Karpas-422 (cell line): ENCODE results near the gene EHBP1L1. TPM values are rescaled to one million over a fixed set of nuclear protein-coding genes. Genes with fewer than 3 reads are reported as not detected.

Source experiments
- DNase-seq: peaks from one replicate; pipeline ENCODE4 v3.0.0-alpha.2; 2015
- H2AFZ ChIP-seq: fragments of 200-600 bp; sonication (generic); 2 replicates; pipeline ENCODE4 v1.6.1; 2014; ENCODE audit warnings: antibody characterized with exemption, low read length, mixed read lengths
- H3K27ac ChIP-seq: fragments of 200-600 bp; sonication (generic); 2 replicates; pipeline ENCODE4 v1.5.1; 2014; ENCODE audit warnings: mild to moderate bottlenecking, low read length, moderate library complexity
- H3K27me3 ChIP-seq: fragments of 200-600 bp; sonication (generic); 2 replicates; pipeline ENCODE4 v1.6.1; 2014; ENCODE audit warnings: low read length, mixed read lengths
- H3K36me3 ChIP-seq: fragments of 200-600 bp; sonication (generic); 2 replicates; pipeline ENCODE4 v1.6.1; 2014; ENCODE audit warnings: low read length, mixed read lengths; ENCODE audit not compliant: insufficient read depth
- H3K4me1 ChIP-seq: fragments of 200-600 bp; sonication (generic); 2 replicates; pipeline ENCODE4 v1.6.1; 2014; ENCODE audit warnings: mild to moderate bottlenecking, low read length, mixed read lengths
- H3K4me2 ChIP-seq: fragments of 200-600 bp; sonication (generic); 2 replicates; pipeline ENCODE4 v1.6.1; 2014; ENCODE audit warnings: low read length, low read depth, mild to moderate bottlenecking; ENCODE audit not compliant: poor library complexity, severe bottlenecking
- H3K4me3 ChIP-seq: fragments of 200-600 bp; sonication (generic); 2 replicates; pipeline ENCODE4 v1.5.1; 2014; ENCODE audit warnings: mild to moderate bottlenecking, antibody characterized with exemption, low read length, mixed read lengths
- H3K79me2 ChIP-seq: fragments of 200-600 bp; sonication (generic); 2 replicates; pipeline ENCODE4 v1.6.1; 2014; ENCODE audit warnings: mild to moderate bottlenecking, low read length, mixed read lengths
- H3K9ac ChIP-seq: fragments of 200-600 bp; sonication (generic); 2 replicates; pipeline ENCODE4 v1.6.0; 2014; ENCODE audit warnings: low read length
- H3K9me2 ChIP-seq: fragments of 200-600 bp; sonication (generic), shearing (Covaris generic); replicated peaks from 2 replicates; pipeline ENCODE4 v1.6.0; 2014; ENCODE audit warnings: mild to moderate bottlenecking, low read length, moderate library complexity; ENCODE audit not compliant: insufficient read depth
- H3K9me3 ChIP-seq: fragments of 300-700, 200-600 bp; sonication (generic); 2 replicates; pipeline ENCODE4 v1.6.1; 2014; ENCODE audit warnings: low read length, mixed read lengths
- H4K20me1 ChIP-seq: fragments of 200-600 bp; sonication (generic); 2 replicates; pipeline ENCODE4 v1.6.1; 2014; ENCODE audit warnings: mild to moderate bottlenecking, antibody characterized with exemption, low read length, low read depth; ENCODE audit not compliant: insufficient read depth
- total RNA-seq: library from RNA; depleted of rRNA; stranded (reverse); fragments of >200 nt; shearing (Covaris generic); gene quantifications from 2 replicates; pipeline ENCODE4 v1.2.3, GENCODE V29; 2014; ENCODE audit warnings: low replicate concordance

The EHBP1L1 gene
- total RNA-seq, 1 experiment from 2014 or later = 19.9 TPM

GRCh38 chr11:65576867-65577755 lies 1.3 kb downstream of the EHBP1L1 start:
- no peaks in the 10 kb centered on the region for H3K27me3 ChIP-seq
- H3K4me2 ChIP-seq = peak overlapping the region; percentile 84
- H3K9ac ChIP-seq = peak overlapping the region; percentile 83
- no peaks in the 10 kb centered on the region for H3K36me3 ChIP-seq
- peak overlapping the region; percentile 98 for H3K4me3 ChIP-seq
- peaks cover 5% of the 10 kb centered on the region; the same call in 1 of the 2 replicates for H4K20me1 ChIP-seq
- no peak overlapping the region for H2AFZ ChIP-seq
- H3K9me3 ChIP-seq = no peaks in the 10 kb centered on the region
- peaks cover 21% of the 10 kb centered on the region for H3K79me2 ChIP-seq
- peaks cover 46% of the 10 kb centered on the region for H3K4me1 ChIP-seq
- peak; percentile 82 for DNase-seq
- no peaks in the 10 kb centered on the region for H3K9me2 ChIP-seq
- peak overlapping the region; percentile 91 for H3K27ac ChIP-seq

GRCh38 chr11:65577756-65578109 lies 1.9 kb downstream of the EHBP1L1 start:
- Histone ChIP-seq H3K4me1 (peaks cover 44% of the 10 kb centered on the region), H3K9me2 (no peaks in the 10 kb centered on the region), H3K4me3 (peak overlapping the region; percentile 98), H4K20me1 (peaks cover 5% of the 10 kb centered on the region; the same call in 1 of the 2 replicates), H3K79me2 (peaks cover 21% of the 10 kb centered on the region), H3K9ac (peak overlapping the region; percentile 83), H3K36me3 (no peaks in the 10 kb centered on the region), H3K4me2 (peak overlapping the region; percentile 84), H3K9me3 (no peaks in the 10 kb centered on the region), H2AFZ (no peak overlapping the region), H3K27ac (peak overlapping the region; percentile 91), H3K27me3 (no peaks in the 10 kb centered on the region)
- DNase-seq = no peak

DNA sequence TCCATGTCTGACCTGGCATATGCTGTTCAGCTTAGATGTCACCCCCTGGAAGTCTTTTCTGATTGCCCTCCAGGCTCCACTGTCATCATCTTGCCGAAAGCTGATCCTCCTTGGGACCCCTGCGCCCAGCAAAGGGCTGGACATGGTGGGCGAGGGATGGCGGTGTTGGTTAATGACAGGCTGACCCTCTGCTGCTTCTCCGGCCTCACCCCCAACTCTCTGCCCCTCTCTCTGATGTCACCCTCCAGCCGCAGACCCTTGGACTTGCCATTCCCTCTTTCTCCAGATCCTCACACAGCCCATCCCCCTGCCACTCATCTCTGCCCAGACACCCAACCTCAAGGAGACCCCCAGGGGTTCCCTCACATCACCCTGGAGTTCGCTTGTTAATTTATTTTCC lies 2.3 kb downstream of the EHBP1L1 start:
- no peaks in the 10 kb centered on the region for H3K36me3 ChIP-seq
- H3K79me2 ChIP-seq = peaks cover 17% of the 10 kb centered on the region
- H4K20me1 ChIP-seq = peaks cover 4% of the 10 kb centered on the region; the same call in 1 of the 2 replicates
- H3K4me3 ChIP-seq = no peak overlapping the region
- peaks cover 41% of the 10 kb centered on the region for H3K4me1 ChIP-seq
- H2AFZ ChIP-seq = no peak overlapping the region
- no peaks in the 10 kb centered on the region for H3K9me2 ChIP-seq
- peak overlapping the region; percentile 91 for H3K27ac ChIP-seq
- DNase-seq = no peak
- no peaks in the 10 kb centered on the region for H3K9me3 ChIP-seq
- no peaks in the 10 kb centered on the region for H3K27me3 ChIP-seq
- H3K4me2 ChIP-seq = peak overlapping the region; percentile 84
- peak overlapping the region; percentile 83 for H3K9ac ChIP-seq

DNA sequence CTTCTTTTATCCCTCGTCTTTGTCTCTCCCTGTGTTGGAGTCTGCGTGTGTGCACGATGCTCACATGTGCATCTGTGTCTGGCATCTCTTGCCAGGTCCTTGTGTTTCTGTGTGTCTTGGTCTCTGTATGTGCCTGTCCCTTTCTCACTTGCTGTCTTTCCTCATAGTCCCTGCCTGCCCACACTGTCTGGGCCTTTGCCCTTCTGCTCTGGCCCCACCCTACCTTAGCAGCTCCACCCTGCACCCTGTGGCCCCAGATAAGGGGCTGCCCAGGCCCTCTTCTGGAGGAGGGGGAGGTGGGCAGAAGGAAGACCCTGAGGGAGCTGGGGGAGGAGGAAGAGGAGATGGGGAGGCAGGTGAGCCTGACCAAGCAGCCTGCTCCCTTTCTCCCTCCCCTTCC lies 2.8 kb downstream of the EHBP1L1 start:
- Histone ChIP-seq H3K4me2 (no peak overlapping the region), H3K27ac (peak overlapping the region; percentile 91), H4K20me1 (no peaks in the 10 kb centered on the region; the same call in 1 of the 2 replicates), H3K27me3 (no peaks in the 10 kb centered on the region), H3K79me2 (peaks cover 14% of the 10 kb centered on the region; the same call in 1 of the 2 replicates), H3K9me3 (no peaks in the 10 kb centered on the region), H3K4me1 (peaks cover 36% of the 10 kb centered on the region), H3K9ac (no peak overlapping the region), H3K36me3 (no peaks in the 10 kb centered on the region), H2AFZ (no peak overlapping the region), H3K9me2 (no peaks in the 10 kb centered on the region), H3K4me3 (no peak overlapping the region)
- DNase-seq = no peak

GRCh38 chr11:65579291-65579690 lies 3.4 kb downstream of the EHBP1L1 start:
- Histone ChIP-seq H3K27ac (no peak overlapping the region), H3K27me3 (no peaks in the 10 kb centered on the region), H3K4me1 (peaks cover 32% of the 10 kb centered on the region), H3K9me3 (no peaks in the 10 kb centered on the region), H3K9me2 (no peaks in the 10 kb centered on the region), H3K36me3 (no peaks in the 10 kb centered on the region), H2AFZ (no peak overlapping the region), H3K9ac (no peak overlapping the region), H3K79me2 (peaks cover 14% of the 10 kb centered on the region; the same call in 1 of the 2 replicates), H3K4me2 (no peak overlapping the region), H3K4me3 (no peak overlapping the region), H4K20me1 (no peaks in the 10 kb centered on the region)
- DNase-seq = no peak

DNA sequence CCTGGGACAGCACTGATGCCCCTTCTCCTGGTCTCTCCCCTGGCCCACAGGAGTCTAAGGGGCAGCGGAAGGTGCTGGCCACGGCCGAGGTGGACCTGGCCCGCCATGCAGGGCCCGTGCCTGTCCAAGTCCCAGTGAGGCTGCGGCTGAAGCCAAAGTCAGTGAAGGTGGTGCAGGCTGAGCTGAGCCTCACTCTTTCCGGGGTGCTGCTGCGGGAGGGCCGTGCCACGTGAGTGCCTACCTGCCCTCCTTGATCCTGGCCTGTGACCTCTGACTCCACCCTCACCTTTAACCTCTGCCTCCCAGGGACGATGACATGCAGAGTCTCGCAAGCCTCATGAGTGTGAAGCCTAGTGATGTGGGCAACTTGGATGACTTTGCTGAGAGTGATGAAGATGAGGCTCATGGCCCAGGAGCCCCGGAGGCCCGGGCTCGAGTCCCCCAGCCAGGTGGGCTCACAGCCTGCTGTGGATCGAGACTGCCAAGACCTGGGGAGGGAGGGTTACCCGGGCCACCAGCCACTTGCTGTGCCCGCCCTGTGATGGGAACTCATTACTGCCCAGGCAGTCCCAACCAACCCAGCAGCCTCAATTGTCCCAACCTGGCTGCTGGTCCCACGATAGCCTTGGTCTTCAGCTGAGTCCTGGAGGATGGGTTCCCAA lies 4.3 kb downstream of the EHBP1L1 start:
- H2AFZ ChIP-seq = no peak overlapping the region
- no peak overlapping the region for H3K4me2 ChIP-seq
- H3K27me3 ChIP-seq = no peaks in the 10 kb centered on the region
- no peaks in the 10 kb centered on the region for H3K9me3 ChIP-seq
- H3K9ac ChIP-seq = no peak overlapping the region
- H3K27ac ChIP-seq = no peak overlapping the region
- H3K4me3 ChIP-seq = no peak overlapping the region
- H3K36me3 ChIP-seq = no peaks in the 10 kb centered on the region
- H3K9me2 ChIP-seq = no peaks in the 10 kb centered on the region
- peaks cover 23% of the 10 kb centered on the region for H3K4me1 ChIP-seq
- DNase-seq = no peak
- no peaks in the 10 kb centered on the region for H4K20me1 ChIP-seq
- peaks cover 14% of the 10 kb centered on the region; the same call in 1 of the 2 replicates for H3K79me2 ChIP-seq

DNA sequence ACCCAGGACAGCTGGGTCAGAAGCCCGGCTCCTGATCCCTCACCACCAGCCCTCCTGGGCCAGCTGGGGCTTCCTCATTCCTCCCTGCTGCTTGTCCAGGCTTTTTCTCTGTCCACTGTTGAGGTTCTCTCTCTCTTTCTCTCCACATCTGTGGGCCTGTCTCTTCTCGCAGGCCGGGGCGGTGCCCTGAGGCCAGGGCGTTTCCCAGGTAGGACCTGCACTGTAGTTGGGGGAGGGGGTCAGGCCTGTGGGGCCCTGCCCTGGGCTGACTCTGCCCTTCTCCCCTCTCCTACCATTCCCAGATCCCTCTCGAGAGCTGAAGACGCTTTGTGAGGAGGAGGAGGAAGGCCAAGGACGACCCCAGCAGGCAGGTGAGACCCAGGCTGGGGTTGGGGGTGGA lies 4.9 kb downstream of the EHBP1L1 start:
- no peaks in the 10 kb centered on the region for H3K27me3 ChIP-seq
- no peak overlapping the region for H3K4me3 ChIP-seq
- H2AFZ ChIP-seq = no peak overlapping the region
- peaks cover 14% of the 10 kb centered on the region; the same call in 1 of the 2 replicates for H3K79me2 ChIP-seq
- H3K9me2 ChIP-seq = no peaks in the 10 kb centered on the region
- no peaks in the 10 kb centered on the region for H4K20me1 ChIP-seq
- no peak overlapping the region for H3K27ac ChIP-seq
- H3K36me3 ChIP-seq = no peaks in the 10 kb centered on the region
- H3K9me3 ChIP-seq = no peaks in the 10 kb centered on the region
- H3K4me2 ChIP-seq = no peak overlapping the region
- no peak overlapping the region for H3K9ac ChIP-seq
- no peak for DNase-seq
- H3K4me1 ChIP-seq = peaks cover 18% of the 10 kb centered on the region

DNA sequence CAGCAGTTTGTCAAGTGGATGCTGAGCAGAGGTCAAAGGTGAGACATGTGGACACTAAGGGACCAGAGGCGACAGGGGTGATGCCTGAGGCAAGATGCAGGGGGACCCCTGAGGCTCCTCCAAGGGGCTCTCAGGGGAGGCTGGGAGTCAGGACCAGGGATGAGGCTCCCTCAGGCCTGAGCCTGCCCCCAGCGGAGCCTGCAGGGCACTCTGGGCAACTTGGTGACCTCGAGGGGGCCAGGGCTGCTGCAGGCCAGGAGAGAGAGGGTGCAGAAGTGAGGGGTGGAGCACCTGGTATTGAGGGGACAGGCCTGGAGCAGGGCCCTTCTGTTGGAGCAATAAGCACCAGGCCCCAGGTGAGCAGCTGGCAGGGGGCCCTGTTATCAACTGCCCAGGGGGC lies 6.1 kb downstream of the EHBP1L1 start:
- H3K4me1 ChIP-seq = peaks cover 18% of the 10 kb centered on the region
- no peak overlapping the region for H3K27ac ChIP-seq
- no peaks in the 10 kb centered on the region for H3K9me3 ChIP-seq
- H3K79me2 ChIP-seq = peaks cover 7% of the 10 kb centered on the region; the same call in 1 of the 2 replicates
- no peak overlapping the region for H3K4me3 ChIP-seq
- H2AFZ ChIP-seq = no peak overlapping the region
- no peak overlapping the region for H3K9ac ChIP-seq
- no peak for DNase-seq
- no peaks in the 10 kb centered on the region for H3K27me3 ChIP-seq
- H3K4me2 ChIP-seq = no peak overlapping the region
- H3K9me2 ChIP-seq = no peaks in the 10 kb centered on the region
- H4K20me1 ChIP-seq = no peaks in the 10 kb centered on the region
- no peaks in the 10 kb centered on the region for H3K36me3 ChIP-seq
